Heart right ventricle (tissue), 16 donors: ENCODE results near the gene AGO1. TPM values are rescaled to one million over a fixed set of nuclear protein-coding genes. Genes with fewer than 3 reads are reported as not detected.

ENCODE experiments used
- ATAC-seq, 8 donors: fragments of 200-7000 bp; cut with Tn5 transposase; one replicate each; pipeline ENCODE4 v1.9.1; 2020; ENCODE audit warnings: mild to moderate bottlenecking in 8 of 8, moderate library complexity in 8 of 8, moderate number of reproducible peaks in 1 of 8
- DNase-seq, 2 donors: peaks; one replicate each; pipeline ENCODE4 v3.0.0-alpha.2; 2020
- H3K27ac ChIP-seq, 10 donors: fragments of 200-600 bp; sonication (generic) in 2 of 10; one replicate each; pipeline versions ENCODE4 v1.5.0 to v1.8.0; 2020 to 2022; ENCODE audit warnings: mild to moderate bottlenecking in 3 of 10
- H3K27me3 ChIP-seq, 7 donors: fragments of 200-600 bp; one replicate each; pipeline ENCODE4 v1.8.0; 2021 to 2022; ENCODE audit warnings: mild to moderate bottlenecking in 2 of 7
- H3K36me3 ChIP-seq, 9 donors: fragments of 200-600 bp; sonication (generic) in 1 of 9; one replicate each; pipeline versions ENCODE4 v1.5.0 to v1.8.0; 2020 to 2022; ENCODE audit warnings: mild to moderate bottlenecking in 2 of 9
- H3K4me1 ChIP-seq, 9 donors: fragments of 200-600 bp; sonication (generic) in 1 of 9; one replicate each; pipeline versions ENCODE4 v1.5.0 to v1.8.0; 2020 to 2022; ENCODE audit warnings: mild to moderate bottlenecking in 4 of 9
- H3K4me3 ChIP-seq, 10 donors: fragments of 200-600 bp; sonication (generic) in 2 of 10; one replicate each; pipeline versions ENCODE4 v1.5.0 to v1.8.0; 2020 to 2022; ENCODE audit warnings: mild to moderate bottlenecking in 7 of 10, moderate library complexity in 2 of 10
- H3K9me3 ChIP-seq, 11 donors: fragments of 200-600 bp in 10 of 11; sonication (generic) in 2 of 11; one replicate each; pipeline versions ENCODE4 v1.5.0 to v1.8.0; 2013 to 2022; ENCODE audit warnings: mild to moderate bottlenecking in 2 of 11, control low read depth in 1 of 11, moderate library complexity in 1 of 11
- WGBS, 2 donors: extraction: QIAGEN DNeasy Blood & Tissue Kit; methylation state at CpG; one replicate each; pipeline ENCODE4 v1.1.7; 2013; ENCODE audit warnings: inconsistent platforms in 1 of 2; 5-methylcytosine and 5-hydroxymethylcytosine counted together
- intact Hi-C, 10 donors: fragments of 100-400 bp; cut with DNase I; formaldehyde crosslinking; loops; one replicate each; pipeline versions ENCODE4 v1.11.1 to v1.14.2; 2022
- polyA plus RNA-seq, 2 donors: library from polyadenylated mRNA; stranded (reverse); fragments of 200-250 nt; gene quantifications; one replicate each; pipeline ENCODE4 v1.2.3, GENCODE V29; 2013
- total RNA-seq, 10 donors: library from RNA; stranded (reverse); fragmentation: NEBNext Ultra II Directional in 3 of 10; extraction: Animal tissue kit (Norgen Biotek cat#: 25700) in 3 of 10; gene quantifications; one replicate each; pipeline versions ENCODE4 v1.2.1 to v1.2.4, GENCODE V29; 2021 to 2023
- TF ChIP-seq, protein P1 (sequence below), 9 donors: fragments of 200-600 bp; sonication (generic) in 2 of 9; IDR thresholded peaks; one replicate each; pipeline versions ENCODE4 v1.5.0 to v1.8.0; 2021 to 2022; ENCODE audit warnings: antibody characterized with exemption in 9 of 9, mild to moderate bottlenecking in 5 of 9, moderate library complexity in 1 of 9
- donor health status: Arrhythmogenic right ventricular cardiomyopathy.
- donor health status: ischemic (EF 13 %, LVEDD 7.1; RV severe dilation, severe dysfunction).
- donor health status: healthy with polysubstance abuse.
- donor health status: DM: no; HTN: yes; CAD: no.
- donor health status: DM: no; HTN: no; CAD: no.
- donor health status: ischemic (EF 25% LVEDD 6.9; RV normal size, moderate dysfunction).
- donor health status: ischemic (EF 25% LVEDD 5.7; RV mildly dilated, moderate dysfunction).
- donor health status: healthy.
- donor health status: DM: yes; HTN: yes; CAD: no.
- donor health status: Ischemic cardiomyopathy.
- donor health status: ischemic (EF 35%, LVEDD 5.7; RV mildly dilated, moderate dysfunction).
- donor health status: nonischemic (EF 11% LVEDD 7.7; RV severe dilation, severe dysfunction).
- donor health status: DM: yes; HTN: yes; CAD: no.
- donor health status: PGD.
- donor health status: ischemic (EF 29% LVEDD 5.4; RV normal size, mild dysfunction).
- donor health status: nonischemic (EF 23%, LVEDD 6.1; RV moderate dilation, normal function).

The AGO1 gene
- total and polyA plus RNA-seq, 12 donors: 1.9 to 26.5 (median 21.9) TPM

DNA sequence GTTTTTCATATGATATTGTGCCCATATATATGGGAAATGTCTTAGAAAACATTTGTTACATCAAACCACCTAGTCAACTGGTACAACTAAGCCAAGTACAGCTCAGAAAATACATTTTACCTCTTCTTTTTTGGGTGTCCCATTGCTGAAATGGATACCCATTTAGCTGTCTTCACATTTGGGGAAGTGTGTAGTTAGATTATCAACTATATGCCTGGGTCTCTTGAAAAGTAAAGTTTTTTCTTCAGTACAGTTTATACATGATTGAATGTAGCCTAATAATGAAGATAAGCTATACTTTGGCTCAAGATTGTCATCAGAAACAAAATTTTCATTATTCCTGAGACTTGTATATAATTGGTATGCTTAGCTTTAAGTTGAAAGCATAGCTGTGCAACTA lies 49.9 kb downstream of the AGO1 start:
- ATAC-seq (no peak), DNase-seq (no peak)
- H3K9me3 ChIP-seq: peaks cover 0 to 6% (median 0%) of the 10 kb centered on the region in 11 donors
- H3K27me3 ChIP-seq: no peaks in the 10 kb centered on the region
- no peaks in the 10 kb centered on the region for H3K36me3 ChIP-seq
- H3K4me3 ChIP-seq: peak overlapping the region in 1 of 10 donors; percentile 81
- intact Hi-C loops: loop anchor here in 1 of 10 donors (10.0 kb wide), 1 partner anchor 152 kb away; the partner anchor contains the start of genes ADPRS and TEKT2
- no peak overlapping the region for H3K27ac ChIP-seq
- TF ChIP-seq, protein P1, sequence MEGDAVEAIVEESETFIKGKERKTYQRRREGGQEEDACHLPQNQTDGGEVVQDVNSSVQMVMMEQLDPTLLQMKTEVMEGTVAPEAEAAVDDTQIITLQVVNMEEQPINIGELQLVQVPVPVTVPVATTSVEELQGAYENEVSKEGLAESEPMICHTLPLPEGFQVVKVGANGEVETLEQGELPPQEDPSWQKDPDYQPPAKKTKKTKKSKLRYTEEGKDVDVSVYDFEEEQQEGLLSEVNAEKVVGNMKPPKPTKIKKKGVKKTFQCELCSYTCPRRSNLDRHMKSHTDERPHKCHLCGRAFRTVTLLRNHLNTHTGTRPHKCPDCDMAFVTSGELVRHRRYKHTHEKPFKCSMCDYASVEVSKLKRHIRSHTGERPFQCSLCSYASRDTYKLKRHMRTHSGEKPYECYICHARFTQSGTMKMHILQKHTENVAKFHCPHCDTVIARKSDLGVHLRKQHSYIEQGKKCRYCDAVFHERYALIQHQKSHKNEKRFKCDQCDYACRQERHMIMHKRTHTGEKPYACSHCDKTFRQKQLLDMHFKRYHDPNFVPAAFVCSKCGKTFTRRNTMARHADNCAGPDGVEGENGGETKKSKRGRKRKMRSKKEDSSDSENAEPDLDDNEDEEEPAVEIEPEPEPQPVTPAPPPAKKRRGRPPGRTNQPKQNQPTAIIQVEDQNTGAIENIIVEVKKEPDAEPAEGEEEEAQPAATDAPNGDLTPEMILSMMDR (IDR thresholded peaks at IDR 0.05): no peak
- peaks cover 2 to 60% (median 32%) of the 10 kb centered on the region in 9 donors for H3K4me1 ChIP-seq

DNA sequence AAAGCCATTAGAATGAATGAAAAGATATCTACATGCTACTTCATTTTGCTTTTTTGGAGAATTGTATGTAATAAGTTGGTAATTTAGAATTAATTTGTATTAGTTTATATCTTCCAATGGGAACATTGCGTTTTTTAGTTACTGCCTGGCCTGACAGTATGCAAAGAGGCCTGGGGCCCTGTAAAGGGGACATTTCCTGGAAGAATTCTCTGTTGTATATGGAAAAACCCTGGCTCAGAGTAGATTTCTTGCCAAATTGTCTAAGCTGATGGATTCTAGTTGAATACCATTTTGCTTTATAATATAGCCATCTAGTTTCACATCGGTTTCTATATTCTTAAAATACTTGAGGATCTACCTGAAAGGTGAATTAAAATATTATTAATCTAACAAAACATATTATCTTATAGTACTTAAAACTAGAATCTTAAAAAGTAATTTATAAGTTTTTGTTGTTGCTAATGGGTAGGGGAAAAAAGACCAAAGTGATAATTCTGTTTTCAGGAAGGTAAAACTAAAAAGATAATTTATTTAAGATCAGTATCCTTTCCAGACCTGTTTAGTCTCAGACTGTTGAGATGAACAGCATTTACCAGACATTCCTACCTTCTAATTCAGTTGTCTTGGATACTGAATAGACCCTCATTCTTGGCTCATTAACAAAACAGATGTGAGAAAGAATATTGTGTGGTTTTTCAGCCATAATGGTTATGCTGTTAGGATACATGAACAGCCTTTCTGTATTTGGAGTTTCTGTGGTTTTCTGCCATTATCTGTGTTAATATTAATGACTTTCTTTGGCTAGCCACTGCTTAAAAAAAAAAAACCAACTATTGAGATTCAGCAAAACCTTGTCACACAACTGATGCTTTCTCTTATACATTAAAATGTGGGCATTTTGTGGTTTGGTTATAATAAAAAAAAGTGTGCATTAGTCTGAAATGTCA lies 52.7 kb downstream of the AGO1 start:
- TF ChIP-seq, protein P1 (IDR thresholded peaks at IDR 0.05): no peak
- DNase-seq (no peak), ATAC-seq (no peak)
- Histone ChIP-seq H3K27me3 (no peaks in the 10 kb centered on the region), H3K9me3 (peaks cover 0 to 6% (median 0%) of the 10 kb centered on the region in 11 donors), H3K27ac (peak overlapping the region in 2 of 10 donors; percentile 7 to 17), H3K4me3 (no peak overlapping the region), H3K4me1 (peaks cover 0 to 55% (median 24%) of the 10 kb centered on the region in 9 donors), H3K36me3 (peaks cover 0 to 6% (median 0%) of the 10 kb centered on the region in 9 donors)
- WGBS, 2 donors: 52 to 60% methylated on average over 2 of the region's 2 CpGs
- intact Hi-C loops: loop anchor here in 1 of 10 donors (10.0 kb wide), 1 partner anchor 149 kb away; the partner anchor contains the start of genes ADPRS and TEKT2

DNA sequence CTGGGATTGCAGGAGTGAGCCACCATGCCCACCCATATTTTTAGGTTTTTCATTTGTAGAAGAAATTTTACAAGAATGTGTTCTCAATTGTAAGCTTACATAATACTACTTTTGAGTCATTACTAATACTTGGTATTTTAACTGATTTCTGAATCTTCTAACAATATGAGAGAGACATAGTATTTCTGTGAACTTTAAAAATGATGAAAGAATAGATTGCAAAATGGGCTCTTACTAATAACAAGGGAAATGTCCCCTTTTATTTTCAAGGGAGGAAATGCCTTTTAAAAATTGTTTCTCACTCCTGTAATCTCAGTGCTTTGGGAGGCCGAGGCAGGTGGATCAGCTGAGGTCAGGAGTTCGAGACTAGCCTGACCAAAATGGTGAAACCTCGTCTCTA lies 53.8 kb downstream of the AGO1 start:
- H3K27ac ChIP-seq: no peak overlapping the region
- no peak overlapping the region for H3K4me3 ChIP-seq
- TF ChIP-seq, protein P1 (IDR thresholded peaks at IDR 0.05): no peak
- ATAC-seq (peak in 1 of 8 donors; percentile 25), DNase-seq (no peak)
- no peaks in the 10 kb centered on the region for H3K27me3 ChIP-seq
- intact Hi-C loops: loop anchor here in 1 of 10 donors (10.0 kb wide), 1 partner anchor 148 kb away; the partner anchor contains the start of genes ADPRS and TEKT2
- peaks cover 0 to 6% (median 0%) of the 10 kb centered on the region in 9 donors for H3K36me3 ChIP-seq
- H3K9me3 ChIP-seq: peaks cover 0 to 6% (median 0%) of the 10 kb centered on the region in 11 donors
- 96 to 100% methylated on average over 3 of the region's 3 CpGs for WGBS, 2 donors
- peaks cover 0 to 56% (median 29%) of the 10 kb centered on the region in 9 donors for H3K4me1 ChIP-seq

DNA sequence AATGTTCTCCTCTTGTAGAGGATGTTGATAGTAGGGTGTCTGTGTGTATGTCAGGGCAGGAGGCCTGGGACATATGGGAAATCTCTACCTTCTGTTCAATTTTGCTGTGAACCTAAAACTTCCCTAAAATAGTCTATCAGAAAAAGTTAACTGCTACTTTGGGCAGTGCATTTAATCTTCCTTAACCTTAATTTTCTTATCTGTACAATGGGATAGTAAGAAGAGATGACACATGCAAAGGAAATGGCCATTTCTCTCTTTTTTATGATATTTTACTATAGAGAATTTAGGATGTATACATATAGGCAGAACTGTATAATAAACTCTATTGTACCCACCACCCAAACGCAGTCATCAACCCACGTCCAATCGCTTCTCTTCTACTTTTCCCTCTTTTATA lies 56.5 kb downstream of the AGO1 start:
- DNase-seq (no peak), ATAC-seq (no peak)
- Histone ChIP-seq H3K36me3 (peaks cover 0 to 6% (median 0%) of the 10 kb centered on the region in 9 donors), H3K4me3 (no peak overlapping the region), H3K27ac (no peak overlapping the region), H3K9me3 (peaks cover 0 to 6% (median 0%) of the 10 kb centered on the region in 11 donors), H3K27me3 (no peaks in the 10 kb centered on the region), H3K4me1 (peaks cover 0 to 48% (median 19%) of the 10 kb centered on the region in 9 donors)
- 99 to 100% methylated on average over 3 of the region's 3 CpGs for WGBS, 2 donors
- TF ChIP-seq, protein P1 (IDR thresholded peaks at IDR 0.05): no peak
- intact Hi-C loops: loop anchor here in 1 of 10 donors (10.0 kb wide), 1 partner anchor 145 kb away; the partner anchor contains the start of genes ADPRS and TEKT2
